Hepatocyte (in vitro differentiated cells): ENCODE measurements around the gene DEXI. TPM values are rescaled to one million over a fixed set of nuclear protein-coding genes. Genes with fewer than 3 reads are reported as not detected.

Source experiments
- DNase-seq: peaks from one replicate; pipeline ENCODE4 v3.0.0-alpha.2; 2016; ENCODE audit warnings: low spot score
- H2AFZ ChIP-seq: fragments of 200-600 bp; sonication (generic); 2 replicates; pipeline ENCODE4 v1.6.0; 2016; ENCODE audit warnings: antibody characterized with exemption, mild to moderate bottlenecking
- H3K27ac ChIP-seq: fragments of 200-600 bp; sonication (generic); 2 replicates; pipeline ENCODE4 v1.5.1; 2016; ENCODE audit warnings: mild to moderate bottlenecking
- H3K27me3 ChIP-seq: fragments of 200-600 bp; sonication (generic); 2 replicates; pipeline ENCODE4 v1.6.1; 2016
- H3K36me3 ChIP-seq: fragments of 200-600 bp; sonication (generic); replicated peaks from 2 replicates; pipeline ENCODE4 v1.5.1; 2016; ENCODE audit warnings: low read depth; ENCODE audit not compliant: insufficient read depth
- H3K4me1 ChIP-seq: fragments of 200-600 bp; sonication (generic); 2 replicates; pipeline ENCODE4 v1.5.1; 2016; ENCODE audit warnings: mild to moderate bottlenecking, moderate library complexity; ENCODE audit not compliant: insufficient read depth
- H3K4me2 ChIP-seq: fragments of 200-600 bp; sonication (generic); 2 replicates; pipeline ENCODE4 v1.6.0; 2016
- H3K4me3 ChIP-seq: fragments of 200-600 bp; sonication (generic); 2 replicates; pipeline ENCODE4 v1.5.1; 2016; ENCODE audit warnings: mild to moderate bottlenecking
- H3K79me2 ChIP-seq: fragments of 200-600 bp; sonication (generic); 2 replicates; pipeline ENCODE4 v1.6.0; 2017; ENCODE audit warnings: mild to moderate bottlenecking
- H3K9me2 ChIP-seq: fragments of 200-600 bp; sonication (generic); replicated peaks from 2 replicates; pipeline ENCODE4 v1.6.0; 2017; ENCODE audit warnings: mild to moderate bottlenecking; ENCODE audit not compliant: insufficient read depth
- H3K9me3 ChIP-seq: fragments of 200-600 bp; sonication (generic); 2 replicates; pipeline ENCODE4 v1.5.1; 2016; ENCODE audit warnings: low read depth, mild to moderate bottlenecking
- H4K20me1 ChIP-seq: fragments of 200-600 bp; sonication (generic); 2 replicates; pipeline ENCODE4 v1.6.0; 2016; ENCODE audit warnings: mild to moderate bottlenecking; ENCODE audit not compliant: insufficient read depth, poor library complexity, severe bottlenecking
- CTCF ChIP-seq: fragments of 200-600 bp; sonication (generic); IDR thresholded peaks from 2 replicates; pipeline ENCODE4 v1.5.1; 2016; ENCODE audit warnings: antibody characterized with exemption, mild to moderate bottlenecking; ENCODE audit not compliant: poor library complexity
- EZH2 ChIP-seq: fragments of 200-600 bp; sonication (generic); IDR thresholded peaks from 2 replicates; pipeline ENCODE4 v1.6.1; 2016; ENCODE audit warnings: antibody characterized with exemption, mild to moderate bottlenecking, borderline replicate concordance
- EZH2phosphoT487 ChIP-seq: fragments of 200-600 bp; sonication (generic); IDR thresholded peaks from one replicate; pipeline ENCODE4 v1.6.1; 2018; ENCODE audit warnings: antibody characterized with exemption, mild to moderate bottlenecking, low read depth, moderate library complexity; ENCODE audit not compliant: unreplicated experiment, severe bottlenecking
- WGBS: methylation state at CpG from one replicate; pipeline ENCODE4 v1.1.6; 2016; ENCODE audit warnings: low lambda C conversion rate; ENCODE audit errors: missing lambda C conversion rate; 5-methylcytosine and 5-hydroxymethylcytosine counted together
- polyA plus RNA-seq: library from polyadenylated mRNA; unstranded; fragments of >200 nt; fragmentation: Nextera tagmentation; extraction: Ambion mirVana; gene quantifications from 2 replicates; pipeline ENCODE4 v1.2.1, GENCODE V29; 2016
- total RNA-seq: library from RNA; depleted of rRNA; stranded (reverse); fragments of >200 nt; gene quantifications from 2 replicates; pipeline ENCODE4 v1.2.3, GENCODE V29; 2014

DEXI gene
- total and polyA plus RNA-seq, 2 experiments from 2014 or later, result 51.6 to 82.4 TPM

GRCh38 chr16:10988879-10989278 lies 46.6 kb upstream of the DEXI start:
- 96% methylated on average over 6 of the region's 6 CpGs for whole genome bisulfite sequencing

GRCh38 chr16:10988164-10988803 lies 46.0 kb upstream of the DEXI start:
- Histone ChIP-seq H3K36me3 (no peaks in the 10 kb centered on the region), H4K20me1 (no peaks in the 10 kb centered on the region), H3K4me2 (no peak overlapping the region), H3K4me3 (no peak overlapping the region), H3K27ac (no peak overlapping the region), H3K4me1 (peaks cover 8% of the 10 kb centered on the region), H3K27me3 (no peaks in the 10 kb centered on the region), H3K9me2 (no peaks in the 10 kb centered on the region), H3K79me2 (no peaks in the 10 kb centered on the region), H2AFZ (no peak overlapping the region), H3K9me3 (no peaks in the 10 kb centered on the region)
- TF ChIP-seq CTCF (peak; percentile 12), EZH2phosphoT487 (no peak)
- DNase-seq, result no peak
- 86% methylated on average over 7 of the region's 7 CpGs for WGBS

More at GRCh38 chr16:10988879-10989278, 46.6 kb upstream of the DEXI start:
- Histone ChIP-seq H3K36me3 (no peaks in the 10 kb centered on the region), H2AFZ (no peak overlapping the region), H3K9me3 (no peaks in the 10 kb centered on the region), H3K9me2 (no peaks in the 10 kb centered on the region), H3K4me2 (no peak overlapping the region), H3K27me3 (no peaks in the 10 kb centered on the region), H3K4me3 (no peak overlapping the region), H3K4me1 (peaks cover 8% of the 10 kb centered on the region), H4K20me1 (no peaks in the 10 kb centered on the region), H3K27ac (no peak overlapping the region), H3K79me2 (no peaks in the 10 kb centered on the region)
- DNase-seq, result no peak
- TF ChIP-seq EZH2phosphoT487, result no peak
- TF ChIP-seq EZH2, result no peak

- no peak overlapping the region for H3K4me2 ChIP-seq
- no peak for TF ChIP-seq EZH2
- H3K79me2 ChIP-seq, result no peaks in the 10 kb centered on the region
- no peaks in the 10 kb centered on the region for H3K36me3 ChIP-seq
- no peak overlapping the region for H3K4me3 ChIP-seq
- H3K4me1 ChIP-seq, result peaks cover 8% of the 10 kb centered on the region
- no peak overlapping the region for H3K27ac ChIP-seq
- H3K27me3 ChIP-seq, result no peaks in the 10 kb centered on the region
- H3K9me2 ChIP-seq, result no peaks in the 10 kb centered on the region
- H3K9me3 ChIP-seq, result no peaks in the 10 kb centered on the region
- no peaks in the 10 kb centered on the region for H4K20me1 ChIP-seq
- 88% methylated on average over 11 of the region's 11 CpGs for WGBS
- no peak for DNase-seq
- no peak overlapping the region for H2AFZ ChIP-seq
Observed at GRCh38 chr16:10987361-10988163, 45.3 kb upstream of the DEXI start.

GRCh38 chr16:10984509-10984908 lies 42.2 kb upstream of the DEXI start:
- peak; percentile 62 for DNase-seq
- no peak for TF ChIP-seq EZH2
- no peak for TF ChIP-seq EZH2phosphoT487
- TF ChIP-seq CTCF, result no peak
- no peaks in the 10 kb centered on the region for H3K36me3 ChIP-seq
- H3K9me3 ChIP-seq, result no peaks in the 10 kb centered on the region
- H3K9me2 ChIP-seq, result no peaks in the 10 kb centered on the region
- H3K27ac ChIP-seq, result peak overlapping the region; percentile 46
- H2AFZ ChIP-seq, result no peak overlapping the region
- no peaks in the 10 kb centered on the region for H3K4me1 ChIP-seq
- no peaks in the 10 kb centered on the region for H4K20me1 ChIP-seq
- no peak overlapping the region for H3K4me3 ChIP-seq
- WGBS, result 69% methylated on average over 6 of the region's 6 CpGs
- H3K27me3 ChIP-seq, result no peaks in the 10 kb centered on the region
- H3K79me2 ChIP-seq, result no peaks in the 10 kb centered on the region
- no peak overlapping the region for H3K4me2 ChIP-seq
